Measurements from ENCODE around the gene ZNF429.
"Not testable (repeated sequence)": the region's sequence is repeated elsewhere in the genome, so short reads cannot be mapped to it uniquely, and the experiment has no call there.

ZNF429 gene

DNA sequence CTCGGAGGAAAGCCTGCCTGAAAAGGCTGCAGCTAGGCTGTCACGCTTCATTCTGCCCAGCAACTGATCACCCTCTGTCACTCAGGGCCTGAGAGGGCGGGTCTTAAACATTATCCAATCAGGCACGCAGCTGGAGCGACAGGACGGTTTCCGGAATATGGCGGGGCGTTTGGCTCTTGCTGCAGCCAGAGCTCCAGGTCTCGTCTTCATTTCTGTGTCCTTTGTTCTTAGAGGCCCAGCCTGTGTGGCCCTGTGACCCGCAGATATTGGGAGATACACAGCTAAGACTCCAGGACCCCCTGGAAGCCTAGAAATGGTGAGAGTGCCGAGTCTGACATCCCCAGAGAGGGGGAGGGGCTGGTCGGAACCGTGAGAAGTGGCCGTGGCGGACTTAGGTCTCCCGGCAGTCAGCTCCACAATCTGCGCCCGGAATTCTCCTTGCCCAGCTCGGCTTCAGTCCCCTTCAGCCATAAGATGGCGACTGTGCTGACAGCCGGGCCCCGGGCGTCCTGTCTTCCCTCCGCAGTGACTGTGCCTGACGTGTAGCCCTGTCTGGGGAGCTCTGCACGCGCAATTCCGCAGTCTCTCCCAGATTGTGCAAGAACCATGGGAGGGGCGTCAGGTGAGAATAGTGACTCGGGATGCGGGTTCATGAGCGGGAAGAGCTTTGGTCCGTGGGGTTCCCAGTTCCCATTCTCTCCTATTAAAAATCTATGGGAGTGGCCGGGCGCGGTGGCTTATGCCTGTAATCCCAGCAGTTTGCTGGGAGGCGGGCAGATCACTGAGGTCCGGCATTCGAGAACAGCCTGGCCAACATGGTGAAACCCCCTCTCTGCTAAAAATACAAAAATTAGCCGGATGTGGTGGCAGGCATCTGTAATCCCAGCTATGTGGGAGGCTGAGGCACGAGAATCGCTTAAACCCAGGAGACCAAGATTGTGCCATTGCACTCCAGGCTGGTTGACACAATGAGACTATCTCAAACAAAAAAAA lies at the start of gene ZNF429:
ZNF429 (plus strand) TSS at position 144 of the 993 bp plus-strand sequence; CDS start at position 314, 170 bp downstream.
- peak; percentile 93 to 95 for DNase-seq

DNA sequence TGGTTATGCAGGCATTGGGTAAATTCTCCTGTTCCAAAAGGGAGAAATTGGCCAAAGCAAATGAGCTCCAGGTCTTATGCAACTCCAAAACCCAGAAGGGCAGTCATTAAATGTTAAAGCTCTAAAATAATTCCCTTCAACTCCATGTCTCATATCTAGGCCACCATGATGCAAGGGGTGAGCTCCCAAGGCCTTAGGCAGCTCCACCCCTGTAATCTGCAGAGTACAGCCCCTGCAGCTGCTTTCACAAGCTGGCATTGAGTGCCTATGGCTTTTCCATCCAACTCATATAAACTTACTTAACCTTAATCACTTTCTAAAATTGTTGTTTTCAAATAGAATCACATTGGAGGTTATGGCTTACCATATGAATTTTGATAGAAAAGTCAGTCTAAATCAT lies 44.7 kb upstream of the ZNF429 start:
- DNase-seq: no peak

DNA sequence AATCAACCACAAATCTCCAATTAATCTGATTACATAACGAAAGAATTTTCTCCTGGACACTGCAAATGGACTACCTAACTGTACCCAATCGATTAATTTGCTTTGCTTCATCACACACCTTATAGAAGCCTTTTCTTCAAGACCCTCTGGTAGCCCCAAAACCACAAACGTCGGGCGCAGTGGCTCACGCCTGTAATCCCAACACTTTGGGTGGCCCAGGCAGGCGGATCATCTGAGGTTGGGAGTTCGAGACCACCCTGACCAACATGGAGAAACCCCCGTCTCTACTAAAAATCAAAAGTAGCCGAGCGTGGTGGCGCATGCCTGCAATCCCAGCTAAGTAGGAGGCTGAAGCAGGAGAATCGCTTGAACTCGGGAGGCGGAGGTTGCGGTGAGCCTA lies 42.9 kb upstream of the ZNF429 start:
- no peak for DNase-seq

DNA sequence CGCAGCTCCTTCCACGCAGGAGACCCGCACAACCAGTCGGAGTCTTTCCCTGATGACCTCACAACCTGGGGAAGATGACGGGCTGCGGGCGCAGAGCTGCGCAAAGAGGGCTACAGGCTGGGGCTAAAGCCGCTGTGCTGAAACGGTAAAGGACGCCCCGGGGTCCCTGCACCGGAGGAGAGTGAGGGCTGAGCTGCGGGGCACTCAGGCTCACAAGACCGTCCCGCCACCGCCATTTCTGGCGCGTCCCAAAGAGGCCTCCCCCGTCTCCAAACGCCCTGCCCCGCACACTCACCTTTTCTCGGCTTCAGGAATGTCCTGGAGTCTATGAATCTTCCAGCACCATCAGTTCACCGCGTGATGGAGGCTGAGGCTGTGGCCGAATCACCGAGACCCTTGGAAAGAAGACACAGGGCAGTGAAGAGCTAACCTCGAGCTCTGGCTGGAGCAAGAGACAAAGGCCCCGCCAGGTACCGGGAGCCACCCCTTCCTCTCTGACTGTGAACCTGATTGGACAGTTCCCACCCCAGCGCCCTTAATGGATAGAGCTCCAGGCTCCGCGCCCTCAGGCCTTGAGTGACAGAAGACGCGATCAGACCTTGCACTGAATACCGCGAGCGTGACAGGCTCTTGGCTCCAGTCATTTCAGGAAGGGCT lies 41.8 kb upstream of the ZNF429 start:
- no peak for DNase-seq

DNA sequence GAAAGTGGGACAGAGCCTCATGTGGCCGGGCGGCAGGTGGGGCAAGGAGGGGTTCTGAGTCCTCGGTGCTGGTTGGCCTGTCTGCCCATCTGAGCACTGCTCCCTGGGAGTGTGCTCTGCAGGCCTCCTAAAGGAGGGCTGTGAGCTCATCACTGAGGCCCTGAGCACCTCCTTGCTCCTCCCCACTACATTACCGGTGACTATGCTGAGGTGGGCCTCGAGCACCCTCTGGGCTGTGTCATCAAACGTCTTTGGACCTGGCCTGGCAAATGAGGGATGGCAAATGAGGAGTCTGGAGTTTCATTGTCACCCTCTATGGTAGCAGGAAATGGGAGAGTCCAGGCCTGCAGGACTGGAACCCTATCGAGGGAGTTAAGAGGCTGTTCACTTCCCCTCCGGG lies 38.8 kb upstream of the ZNF429 start:
- DNase-seq: no peak

DNA sequence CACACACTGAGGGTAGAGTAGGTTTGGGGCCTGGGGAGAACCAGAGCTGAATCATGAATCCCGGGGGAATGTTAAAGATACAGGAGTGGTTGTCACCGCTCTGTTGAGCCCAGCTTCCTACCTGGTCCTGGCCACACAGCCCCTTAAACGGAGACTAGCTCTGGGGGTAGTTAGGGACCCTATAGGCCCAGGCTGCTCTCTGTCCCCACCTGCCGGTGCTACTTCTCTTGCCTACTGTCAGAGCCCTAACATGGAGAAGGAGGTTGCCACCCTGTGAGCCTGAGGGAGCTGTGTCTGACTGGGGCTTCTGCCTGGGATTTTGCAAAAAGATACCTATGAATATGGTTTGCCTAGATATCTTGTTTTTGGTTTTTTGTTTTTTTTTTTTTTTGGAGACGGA lies 36.6 kb upstream of the ZNF429 start:
- no peak for DNase-seq

DNA sequence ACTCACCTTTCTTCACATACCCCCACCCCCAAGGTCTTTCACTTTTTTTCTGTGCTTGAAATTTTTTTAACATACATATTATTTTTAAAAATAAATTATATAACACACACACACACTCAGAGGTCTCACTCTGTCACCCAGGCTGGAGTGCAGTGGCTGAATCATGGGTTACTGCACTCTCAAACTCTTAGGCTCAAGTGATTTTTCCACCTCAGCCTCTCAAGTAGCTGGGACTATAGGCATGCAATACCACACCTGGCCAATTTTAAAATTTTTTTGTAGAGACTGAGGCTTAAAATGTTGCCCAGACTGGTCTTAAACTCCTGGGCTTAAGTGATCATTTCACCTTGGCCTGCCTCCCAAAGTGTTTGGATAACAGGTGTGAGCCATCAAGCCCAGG lies 32.9 kb upstream of the ZNF429 start:
- DNase-seq: no peak

DNA sequence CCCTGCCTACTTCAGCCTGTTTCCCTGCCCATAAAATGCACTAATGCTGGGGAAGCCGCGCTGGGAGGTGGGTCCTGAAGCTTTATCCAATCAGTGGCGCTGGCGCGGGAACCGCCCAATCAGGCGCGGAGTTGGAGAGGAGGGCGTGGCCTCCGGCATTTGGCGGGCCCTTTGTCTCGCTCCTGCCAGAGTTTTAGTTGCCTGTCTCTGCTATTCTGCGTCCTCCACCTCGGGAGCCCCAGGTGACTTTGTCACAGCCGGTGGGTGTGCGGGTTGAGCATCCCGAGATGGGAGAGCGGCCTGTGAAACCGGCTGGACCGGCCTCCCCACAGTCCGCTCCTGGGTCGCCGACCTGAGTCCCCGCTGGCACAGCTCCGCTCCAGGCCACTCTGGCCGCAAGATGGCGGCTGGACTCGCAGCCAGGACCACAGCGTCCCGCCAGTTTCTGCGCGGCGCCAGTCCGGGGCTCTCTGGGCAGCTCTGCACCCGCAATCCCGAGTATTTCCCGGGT lies 30.7 kb upstream of the ZNF429 start:
- DNase-seq: no peak

DNA sequence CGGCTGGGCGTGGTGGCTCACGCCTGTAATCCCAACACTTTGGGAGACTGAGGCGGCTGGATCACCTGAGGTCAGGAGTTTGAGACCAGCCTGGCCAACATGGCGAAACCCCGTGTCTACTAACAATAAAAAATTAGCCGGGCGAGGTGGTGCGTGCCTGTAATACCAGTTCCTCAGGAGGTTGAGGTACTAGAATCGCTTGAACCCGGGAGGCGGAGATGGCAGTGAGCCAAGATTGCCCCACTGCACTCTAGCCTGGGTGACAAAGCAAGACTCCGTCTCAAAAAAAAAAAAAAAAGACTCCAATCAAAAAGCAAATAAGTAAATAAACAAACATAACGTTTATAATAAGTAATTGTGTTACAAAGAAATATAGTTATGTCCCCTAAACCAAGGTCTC lies 23.0 kb upstream of the ZNF429 start:
- not testable (repeated sequence) for DNase-seq

DNA sequence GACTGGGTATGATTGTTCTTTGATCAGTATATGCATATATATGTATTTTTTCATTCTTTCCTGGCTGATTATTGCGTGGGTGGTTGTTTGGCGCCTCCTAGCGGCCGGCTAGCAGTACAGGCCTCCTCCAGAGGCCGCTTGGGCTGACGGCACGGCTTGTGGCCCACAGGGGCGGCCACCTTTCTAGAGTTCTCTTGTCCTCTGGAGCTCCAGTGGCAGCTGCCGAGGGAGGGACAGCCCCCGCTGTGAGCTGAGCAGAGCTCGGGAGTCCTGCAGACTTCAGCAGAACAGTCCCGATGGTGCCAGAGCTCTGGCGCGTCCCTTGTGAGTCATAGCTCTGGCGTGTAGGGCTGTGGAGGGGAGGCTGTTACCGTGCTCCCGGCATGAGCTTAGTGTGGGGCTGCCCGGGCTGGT lies 22.5 kb upstream of the ZNF429 start:
- peak in 1 of 2 experiments; percentile 19 for DNase-seq

DNA sequence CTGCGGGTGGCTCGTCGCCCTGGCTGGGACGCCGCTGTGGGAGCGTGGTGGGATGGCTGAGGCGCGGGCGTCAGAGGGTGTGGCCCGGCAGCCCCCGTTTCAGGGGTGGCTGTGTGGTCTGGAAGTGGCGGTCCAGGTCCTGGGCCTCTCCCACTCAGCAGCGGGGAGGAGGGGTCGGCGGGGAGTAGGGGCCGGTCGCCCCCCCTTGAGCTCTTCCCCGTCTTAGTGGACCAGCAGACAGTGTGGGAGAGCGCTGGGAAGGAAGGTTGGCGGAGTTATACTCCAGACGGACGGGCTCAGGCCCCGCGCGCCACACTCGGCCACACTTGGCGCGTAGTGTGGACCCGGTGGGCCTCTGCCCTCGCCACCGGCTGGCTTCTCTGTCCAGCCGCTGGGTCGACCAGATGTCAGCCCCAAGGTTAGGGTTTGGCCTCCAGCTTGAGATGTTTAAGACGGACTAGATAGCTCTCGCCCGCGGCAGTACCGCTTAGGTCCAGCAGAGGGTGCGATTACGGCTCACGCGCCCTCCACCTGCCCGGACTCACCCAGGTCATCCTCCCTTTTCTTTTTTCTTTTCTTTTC lies 21.7 kb upstream of the ZNF429 start:
- DNase-seq: peak in 1 of 2 experiments; percentile 5

DNA sequence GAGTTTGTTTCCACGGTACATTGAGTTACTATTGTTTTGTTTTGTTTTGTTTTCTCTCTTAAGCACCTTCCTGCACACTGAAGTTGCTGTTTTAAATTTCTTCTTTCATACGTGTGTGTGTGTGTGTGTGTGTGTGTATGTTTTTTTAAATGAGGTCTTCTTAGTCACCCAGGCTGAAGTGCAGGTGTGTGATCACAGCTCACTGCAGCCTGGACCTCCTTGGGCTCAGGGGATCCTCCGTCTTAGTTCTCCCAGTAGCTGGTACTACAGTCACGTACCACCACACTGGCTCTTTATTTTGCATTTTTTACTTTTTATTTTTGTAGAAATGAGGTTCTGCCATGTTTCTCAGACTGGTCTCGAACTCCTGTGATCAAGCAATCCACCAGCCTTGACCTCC lies 20.8 kb upstream of the ZNF429 start:
- no peak for DNase-seq

DNA sequence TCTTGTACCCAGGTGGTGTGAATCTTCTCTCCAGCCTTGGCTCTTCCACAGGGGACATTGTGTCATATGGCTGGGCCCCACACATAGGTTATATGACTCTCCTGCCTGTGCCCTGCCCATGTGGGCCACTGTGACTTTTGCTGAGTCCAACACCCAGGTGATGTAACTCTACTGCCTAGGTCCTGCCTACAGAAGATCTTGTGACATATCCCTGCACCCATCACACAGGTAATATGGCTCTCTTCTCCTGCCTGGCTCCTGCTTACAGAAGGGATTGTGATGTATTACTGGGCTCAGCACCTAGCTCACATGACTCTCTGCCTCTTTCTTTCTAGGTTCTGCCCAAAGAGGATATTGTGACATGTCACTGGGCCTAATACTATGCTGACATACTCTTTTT lies 19.5 kb upstream of the ZNF429 start:
- DNase-seq: no peak

DNA sequence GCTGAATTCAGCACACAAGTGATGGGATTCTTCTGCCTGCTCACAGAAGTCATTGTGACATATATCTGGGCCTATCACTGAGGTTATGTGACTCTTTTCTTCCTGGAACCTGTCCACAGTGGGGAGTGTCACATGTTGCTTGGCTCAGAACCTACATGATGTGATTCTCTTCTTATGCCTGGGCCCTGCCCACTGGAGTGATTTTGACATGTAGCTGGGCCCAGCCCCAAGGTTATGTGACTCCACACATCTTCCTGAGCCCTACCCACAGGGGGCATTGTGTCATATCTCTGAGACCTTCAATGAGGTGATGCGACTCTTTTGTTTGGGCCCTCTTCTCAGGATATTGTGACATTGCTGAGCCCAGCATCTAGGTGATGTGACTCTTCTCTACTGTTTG lies 17.4 kb upstream of the ZNF429 start:
- DNase-seq: no peak

DNA sequence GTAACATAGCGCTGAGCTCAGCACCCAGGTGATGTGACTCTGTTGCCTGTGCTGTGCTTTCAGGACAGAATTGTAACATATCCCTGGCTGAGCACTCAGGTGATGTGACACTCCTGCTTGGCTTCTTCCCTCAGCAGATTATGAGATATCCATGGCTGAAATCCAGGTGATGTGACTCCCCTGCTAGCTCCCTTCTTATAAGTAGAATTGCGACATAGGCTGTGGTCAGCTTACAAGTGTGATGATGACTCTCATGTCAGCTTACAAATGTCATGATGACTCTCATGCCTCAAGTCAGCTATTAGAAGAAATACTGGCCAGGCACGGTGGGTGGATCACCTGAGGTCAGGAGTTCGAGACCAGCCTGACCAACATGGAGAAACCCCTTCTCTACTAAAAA lies 14.3 kb upstream of the ZNF429 start:
- no peak for DNase-seq

DNA sequence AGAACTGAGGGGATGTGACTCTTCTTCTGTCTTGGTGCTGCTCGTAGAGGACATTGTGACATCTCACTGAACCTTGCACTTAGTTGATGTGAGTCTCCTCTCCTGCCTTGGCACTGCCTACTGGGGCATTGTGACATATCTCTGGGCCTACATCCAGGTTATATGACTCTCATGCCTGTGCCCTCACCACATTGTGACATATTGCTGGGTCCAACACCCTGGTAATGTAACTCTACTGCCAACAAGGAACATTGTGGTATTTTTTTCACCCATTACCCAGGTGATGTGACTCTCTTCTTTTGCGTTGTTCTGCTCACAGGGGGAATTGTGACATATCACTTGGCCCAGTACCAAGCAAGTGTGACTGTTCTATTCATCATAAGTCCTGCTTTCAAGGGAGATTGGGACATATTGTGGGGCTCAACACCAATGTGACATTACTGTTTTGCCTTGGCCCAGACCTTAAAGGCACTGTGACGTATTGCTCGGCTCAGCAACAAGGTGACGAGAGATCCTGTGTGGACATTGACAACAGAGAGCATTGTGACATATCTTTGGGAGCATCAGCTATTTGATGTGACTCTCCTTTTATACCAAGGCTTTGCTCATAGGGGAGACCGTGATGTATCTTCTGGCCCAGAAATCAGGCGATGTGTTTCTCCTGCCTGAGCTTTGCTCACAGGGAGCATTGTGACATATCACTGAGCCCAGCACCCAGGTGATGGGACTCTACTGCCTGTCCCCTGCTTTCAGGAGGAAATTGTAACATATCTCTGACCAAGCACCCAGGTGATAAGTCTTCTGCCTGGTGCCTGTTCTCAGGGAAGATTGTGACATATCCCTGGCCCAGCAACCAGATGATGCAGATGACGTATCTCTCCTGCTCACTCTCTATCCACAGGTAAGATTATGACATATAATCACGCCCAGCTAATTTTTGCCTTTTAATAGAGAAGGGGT lies 12.2 kb upstream of the ZNF429 start:
- no peak for DNase-seq

DNA sequence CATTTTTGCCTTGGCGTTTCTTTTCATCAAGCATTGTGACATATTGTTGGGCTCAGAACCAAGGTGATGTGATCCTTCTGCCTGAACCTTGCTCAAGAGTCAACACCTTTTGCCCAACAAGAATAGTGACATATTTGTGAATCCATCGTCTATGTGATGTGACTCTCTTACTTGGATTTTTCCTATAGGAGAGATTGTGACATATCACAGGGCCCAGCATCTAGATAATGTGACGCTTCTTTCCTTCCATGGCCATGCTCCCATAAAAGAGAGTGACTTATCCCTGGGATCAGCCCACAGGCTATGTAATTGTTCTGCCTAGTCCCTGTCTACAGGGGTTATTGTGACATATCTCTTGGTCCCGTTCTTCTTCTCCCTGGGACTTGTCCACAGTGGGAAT lies 8.5 kb upstream of the ZNF429 start:
- no peak for DNase-seq

DNA sequence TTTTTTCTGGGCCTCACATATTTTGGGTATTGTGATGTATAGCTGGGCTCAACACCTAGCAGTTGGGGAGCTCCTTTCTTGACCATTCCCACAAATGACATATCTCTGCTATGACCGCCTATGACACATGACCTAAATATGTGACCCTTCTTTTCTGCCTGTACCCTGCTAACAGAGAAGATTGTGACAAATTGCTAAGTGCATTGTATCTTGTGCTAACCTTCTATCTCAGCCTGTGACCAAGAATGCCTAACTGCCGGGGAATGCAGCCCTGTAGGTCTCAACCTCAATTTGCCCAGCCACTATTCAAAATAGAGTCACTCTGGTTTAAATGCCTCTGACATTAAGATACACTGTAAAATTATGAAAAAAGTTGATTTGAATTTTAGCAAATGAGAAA lies 6.8 kb upstream of the ZNF429 start:
- no peak for DNase-seq

DNA sequence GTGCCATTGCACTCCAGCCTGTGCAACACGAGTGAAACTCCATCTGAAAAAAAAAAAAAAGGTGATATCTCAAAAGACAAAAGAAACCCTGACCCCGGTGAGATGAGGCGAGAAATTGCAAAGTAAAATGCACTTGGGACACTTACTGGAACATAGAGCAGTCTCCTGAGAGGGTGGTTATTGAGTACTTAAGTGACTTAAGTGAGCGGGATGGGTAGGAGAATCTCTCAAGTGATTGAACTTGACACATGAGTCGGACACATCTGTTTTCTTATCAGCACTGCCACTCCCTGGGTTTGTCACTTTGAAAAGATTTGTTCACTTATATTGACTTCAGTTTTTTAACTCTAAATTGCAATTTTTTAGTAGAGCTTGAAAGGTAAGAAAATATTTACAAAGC lies 2.8 kb downstream of the ZNF429 start:
- DNase-seq: no peak

DNA sequence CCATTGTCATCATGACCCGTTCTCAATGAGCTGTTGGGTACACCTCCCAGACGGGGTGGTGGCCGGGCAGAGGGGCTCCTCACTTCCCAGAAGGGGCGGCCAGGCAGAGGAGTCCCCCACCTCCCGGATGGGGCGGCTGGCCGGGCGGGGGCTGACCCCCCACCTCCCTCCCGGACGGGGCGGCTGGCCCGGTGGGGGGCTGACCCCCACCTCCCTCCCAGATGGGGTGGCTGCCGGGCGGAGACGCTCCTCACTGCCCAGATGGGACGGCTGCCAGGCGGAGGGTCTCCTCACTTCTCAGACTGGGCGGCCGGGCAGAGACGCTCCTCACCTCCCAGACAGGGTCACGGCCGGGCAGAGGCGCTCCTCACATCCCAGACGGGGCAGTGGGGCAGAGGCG lies 5.7 kb downstream of the ZNF429 start:
- DNase-seq: not testable (repeated sequence)

DNA sequence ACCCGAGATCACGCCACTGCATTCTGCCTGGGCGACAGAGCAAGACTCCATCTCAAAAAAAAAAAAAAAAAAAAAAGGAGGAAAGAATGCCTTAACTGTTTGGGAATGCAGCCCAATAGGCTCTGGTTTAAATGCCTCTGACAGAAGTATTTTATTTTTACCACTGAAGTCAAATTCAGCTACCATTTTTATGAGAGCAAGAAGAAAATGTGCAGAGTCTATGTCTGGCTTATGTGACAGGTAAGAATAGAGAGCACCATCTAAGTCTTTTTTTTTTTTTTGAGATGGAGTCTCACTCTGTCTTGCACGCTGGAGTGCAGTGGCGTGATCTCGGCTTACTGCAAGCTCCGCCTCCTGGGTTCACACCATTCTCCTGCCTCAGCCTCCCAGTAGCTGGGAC lies 7.2 kb downstream of the ZNF429 start:
- not testable (repeated sequence) for DNase-seq

DNA sequence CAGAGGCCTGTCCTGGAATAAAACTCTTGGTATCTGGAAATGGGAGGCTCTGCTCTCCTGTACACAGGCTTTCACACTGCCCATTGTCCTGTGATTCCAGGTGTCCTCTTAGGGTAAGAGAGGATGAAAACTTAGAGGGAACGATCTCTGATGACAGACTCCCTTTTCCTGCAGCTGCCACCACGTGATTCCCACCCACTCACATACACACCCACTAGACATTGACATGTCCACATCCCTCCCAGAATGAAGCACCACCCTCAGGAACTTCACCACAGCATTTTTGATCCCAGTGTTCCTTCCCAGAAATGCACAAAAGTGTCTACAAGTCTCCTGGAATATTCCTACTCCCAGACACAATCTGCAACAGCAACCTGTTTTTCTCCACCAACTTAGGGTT lies 8.2 kb downstream of the ZNF429 start:
- no peak for DNase-seq
